NT2/D1 (cell line): ENCODE results near the gene SEC61A1.

Experiments
- DNase-seq: peaks from one replicate; pipeline ENCODE4 v3.0.0-alpha.2; 2011; ENCODE audit warnings: low read depth, low spot score
- H3K27me3 ChIP-seq: 2 replicates; pipeline ENCODE4 v1.6.0; 2011; ENCODE audit warnings: mild to moderate bottlenecking; ENCODE audit not compliant: insufficient read length, insufficient read depth
- H3K36me3 ChIP-seq: 2 replicates; pipeline ENCODE4 v1.6.1; 2011; ENCODE audit warnings: mild to moderate bottlenecking, low read length, mixed read lengths; ENCODE audit not compliant: insufficient read depth, insufficient read length
- H3K4me1 ChIP-seq: 2 replicates; pipeline ENCODE4 v1.5.1; 2011; ENCODE audit not compliant: insufficient read depth, insufficient read length
- H3K4me3 ChIP-seq: 2 replicates; pipeline ENCODE4 v1.5.1; 2011; ENCODE audit warnings: low read depth; ENCODE audit not compliant: insufficient read length
- H3K9ac ChIP-seq: 2 replicates; pipeline ENCODE4 v1.6.0; 2011; ENCODE audit warnings: low read depth; ENCODE audit not compliant: insufficient read length
- H3K9me3 ChIP-seq: 2 replicates; pipeline ENCODE4 v1.5.1; 2011; ENCODE audit warnings: mild to moderate bottlenecking, low read length; ENCODE audit not compliant: insufficient read depth
- SUZ12 ChIP-seq: IDR thresholded peaks from 2 replicates; pipeline ENCODE4 v1.6.1; 2011; ENCODE audit not compliant: insufficient read length, insufficient read depth; ENCODE audit errors: extremely low read depth
- YY1 ChIP-seq: IDR thresholded peaks from 2 replicates; pipeline ENCODE4 v1.6.1; 2011; ENCODE audit not compliant: insufficient read length, insufficient read depth
- ZNF274 ChIP-seq: IDR thresholded peaks from 2 replicates; pipeline ENCODE4 v1.6.1; 2011; ENCODE audit warnings: mild to moderate bottlenecking, low read depth, low read length

Gene SEC61A1

GRCh38 chr3:128100638-128101037, 48.4 kb downstream of the SEC61A1 start:
- DNase-seq, result no peak
- Histone ChIP-seq H3K27me3 (no peaks in the 10 kb centered on the region), H3K9ac (no peak overlapping the region), H3K36me3 (peaks cover 95% of the 10 kb centered on the region), H3K4me3 (no peak overlapping the region), H3K9me3 (no peaks in the 10 kb centered on the region), H3K4me1 (peaks cover 10% of the 10 kb centered on the region)
- no peak for TF ChIP-seq YY1
- no peak for TF ChIP-seq ZNF274
- TF ChIP-seq SUZ12, result no peak

- Histone ChIP-seq H3K4me1 (peaks cover 5% of the 10 kb centered on the region), H3K36me3 (peaks cover 95% of the 10 kb centered on the region)
Measured at GRCh38 chr3:128103136-128103676, 51.0 kb downstream of the SEC61A1 start.

GRCh38 chr3:128107834-128108233, 55.6 kb downstream of the SEC61A1 start:
- Histone ChIP-seq H3K27me3 (no peaks in the 10 kb centered on the region), H3K4me3 (no peak overlapping the region), H3K9ac (no peak overlapping the region), H3K4me1 (peaks cover 2% of the 10 kb centered on the region), H3K9me3 (no peaks in the 10 kb centered on the region), H3K36me3 (peaks cover 91% of the 10 kb centered on the region)
- DNase-seq, result no peak
- TF ChIP-seq YY1 (no peak), ZNF274 (no peak), SUZ12 (no peak)

More at GRCh38 chr3:128103136-128103676, 51.0 kb downstream of the SEC61A1 start:
- no peak overlapping the region for H3K9ac ChIP-seq
- no peaks in the 10 kb centered on the region for H3K27me3 ChIP-seq
- no peak overlapping the region for H3K4me3 ChIP-seq
- TF ChIP-seq YY1 (no peak), SUZ12 (no peak), ZNF274 (no peak)
- no peak for DNase-seq
- H3K9me3 ChIP-seq, result no peaks in the 10 kb centered on the region

- Histone ChIP-seq H3K4me3 (no peak overlapping the region), H3K27me3 (no peaks in the 10 kb centered on the region), H3K9ac (no peak overlapping the region), H3K4me1 (peaks cover 3% of the 10 kb centered on the region), H3K9me3 (no peaks in the 10 kb centered on the region), H3K36me3 (peaks cover 94% of the 10 kb centered on the region)
- no peak for DNase-seq
- TF ChIP-seq ZNF274 (no peak), YY1 (no peak), SUZ12 (no peak)
Measured at GRCh38 chr3:128111147-128111546, 58.9 kb downstream of the SEC61A1 start.

GRCh38 chr3:128112357-128112968, 60.2 kb downstream of the SEC61A1 start:
- H3K9ac ChIP-seq, result no peak overlapping the region
- no peaks in the 10 kb centered on the region for H3K27me3 ChIP-seq
- H3K9me3 ChIP-seq, result no peaks in the 10 kb centered on the region
- peaks cover 92% of the 10 kb centered on the region for H3K36me3 ChIP-seq
- H3K4me3 ChIP-seq, result no peak overlapping the region
- no peak for DNase-seq
- no peak for TF ChIP-seq YY1
- TF ChIP-seq SUZ12, result no peak
- no peak for TF ChIP-seq ZNF274
- H3K4me1 ChIP-seq, result peaks cover 3% of the 10 kb centered on the region

- Histone ChIP-seq H3K4me1 (peaks cover 3% of the 10 kb centered on the region), H3K9ac (no peak overlapping the region), H3K36me3 (peaks cover 90% of the 10 kb centered on the region), H3K4me3 (no peak overlapping the region), H3K27me3 (no peaks in the 10 kb centered on the region), H3K9me3 (no peaks in the 10 kb centered on the region)
- no peak for DNase-seq
- TF ChIP-seq ZNF274, result no peak
- TF ChIP-seq SUZ12, result no peak
- no peak for TF ChIP-seq YY1
Measured at GRCh38 chr3:128113817-128114794, 61.9 kb downstream of the SEC61A1 start.
